Endodermal cell (in vitro differentiated cells): ENCODE results near the gene TEF. TPM values are rescaled to one million over a fixed set of nuclear protein-coding genes. Genes with fewer than 3 reads are reported as not detected.
"Not testable (repeated sequence)": the region's sequence is repeated elsewhere in the genome, so short reads cannot be mapped to it uniquely, and the experiment has no call there.

ENCODE experiments used
- DNase-seq: peaks from one replicate; pipeline ENCODE4 v3.0.0-alpha.2; 2017
- H3K27ac ChIP-seq: 2 replicates; pipeline ENCODE4 v1.5.1; 2013; ENCODE audit warnings: mild to moderate bottlenecking, low read depth, low read length, moderate library complexity
- H3K27me3 ChIP-seq: 2 replicates; pipeline ENCODE4 v1.6.1; 2013; ENCODE audit warnings: mild to moderate bottlenecking, low read length, moderate library complexity; ENCODE audit not compliant: insufficient read depth, control insufficient read depth, poor library complexity, severe bottlenecking
- H3K36me3 ChIP-seq: 2 replicates; pipeline ENCODE4 v1.7.0; 2013; ENCODE audit warnings: mild to moderate bottlenecking, low read length, moderate library complexity; ENCODE audit not compliant: control insufficient read depth, insufficient read depth
- H3K4me1 ChIP-seq: one replicate; pipeline ENCODE4 v1.7.0; 2013; ENCODE audit warnings: low read length; ENCODE audit not compliant: control insufficient read depth, insufficient read depth
- H3K4me3 ChIP-seq: 2 replicates; pipeline ENCODE4 v1.5.1; 2013; ENCODE audit warnings: mild to moderate bottlenecking, low read length, moderate library complexity
- H3K9ac ChIP-seq: 2 replicates; pipeline ENCODE4 v1.6.1; 2013; ENCODE audit warnings: mild to moderate bottlenecking, low read length, moderate library complexity; ENCODE audit not compliant: poor library complexity, severe bottlenecking; ENCODE audit errors: extremely low read depth
- H3K9me3 ChIP-seq: 2 replicates; pipeline ENCODE4 v1.6.1; 2013; ENCODE audit warnings: mild to moderate bottlenecking, low read length, moderate library complexity; ENCODE audit not compliant: control insufficient read depth
- H3K27ac Mint-ChIP-seq: 2 replicates; pipeline ENCODE4 v1.8.0; 2020; ENCODE audit warnings: mixed read lengths
- H3K27me3 Mint-ChIP-seq: 2 replicates; pipeline ENCODE4 v1.8.0; 2021; ENCODE audit warnings: mild to moderate bottlenecking, mixed read lengths; ENCODE audit not compliant: insufficient read depth
- H3K36me3 Mint-ChIP-seq: 2 replicates; pipeline ENCODE4 v1.8.0; 2020; ENCODE audit warnings: low read depth, mixed read lengths
- H3K4me1 Mint-ChIP-seq: 2 replicates; pipeline ENCODE4 v1.8.0; 2020; ENCODE audit warnings: mixed read lengths
- H3K4me3 Mint-ChIP-seq: 2 replicates; pipeline ENCODE4 v1.8.0; 2020; ENCODE audit warnings: mild to moderate bottlenecking, moderate library complexity, mixed read lengths
- H3K9me3 Mint-ChIP-seq: 2 replicates; pipeline ENCODE4 v1.8.0; 2020; ENCODE audit warnings: mild to moderate bottlenecking, mixed read lengths
- CTCF ChIP-seq: fragments of 200-600 bp; sonication (generic); conservative IDR thresholded peaks from 2 replicates; pipeline ENCODE4 v1.5.0; 2021; ENCODE audit warnings: antibody characterized with exemption, mild to moderate bottlenecking
- WGBS, 2 experiments: methylation state at CpG; one replicate each; pipeline versions ENCODE4 v1.1.5 to v1.1.7; 2013; ENCODE audit warnings: missing lambda C conversion rate in 2 of 2, mixed read lengths in 1 of 2; ENCODE audit not compliant: insufficient coverage in 1 of 2, insufficient read length in 1 of 2; 5-methylcytosine and 5-hydroxymethylcytosine counted together
- total RNA-seq, 2 donors: library from RNA; stranded (reverse); fragmentation: NEBNext Ultra II Directional in 1 of 2; extraction: Animal tissue kit (Norgen Biotek cat#: 25700) in 1 of 2; gene quantifications; 2 replicates in 1 of 2; 3 replicates in 1 of 2; pipeline ENCODE4 v1.2.1, GENCODE V29; 2021

Gene TEF
- total RNA-seq, 2 donors from 2014 or later, result 4.7 to 7.9 TPM

GRCh38 chr22:41397143-41397811 is 15.5 kb downstream of the TEF start:
- Histone ChIP-seq H3K27ac (no peak overlapping the region), H3K4me1 (no peaks in the 10 kb centered on the region), H3K36me3 (no peaks in the 10 kb centered on the region), H3K27me3 (no peaks in the 10 kb centered on the region), H3K9me3 (no peaks in the 10 kb centered on the region), H3K4me3 (no peak overlapping the region), H3K9ac (no peak overlapping the region)
- Mint-ChIP-seq H3K36me3 (peaks cover 8% of the 10 kb centered on the region), H3K27me3 (no peaks in the 10 kb centered on the region), H3K27ac (no peak overlapping the region), H3K4me3 (no peak overlapping the region), H3K9me3 (no peaks in the 10 kb centered on the region), H3K4me1 (peaks cover 1% of the 10 kb centered on the region)
- DNase-seq, result no peak
- no peak for TF ChIP-seq CTCF
- 93 to 98% methylated on average over 11 to 19 of the region's 19 CpGs for WGBS, 2 experiments

- no peak for DNase-seq
- Histone ChIP-seq H3K9ac (no peak overlapping the region), H3K27me3 (no peaks in the 10 kb centered on the region), H3K4me1 (no peaks in the 10 kb centered on the region), H3K36me3 (no peaks in the 10 kb centered on the region), H3K4me3 (no peak overlapping the region), H3K9me3 (no peaks in the 10 kb centered on the region), H3K27ac (no peak overlapping the region)
- H3K27ac Mint-ChIP-seq, result no peak overlapping the region
- H3K36me3 Mint-ChIP-seq, result peaks cover 8% of the 10 kb centered on the region
- no peaks in the 10 kb centered on the region for H3K9me3 Mint-ChIP-seq
- TF ChIP-seq CTCF, result no peak
- H3K27me3 Mint-ChIP-seq, result no peaks in the 10 kb centered on the region
- no peak overlapping the region for H3K4me3 Mint-ChIP-seq
- WGBS, 2 experiments, result 80 to 87% methylated on average over 1 to 7 of the region's 8 CpGs
- peaks cover 3% of the 10 kb centered on the region for H3K4me1 Mint-ChIP-seq
Measured at GRCh38 chr22:41398921-41399320, 17.2 kb downstream of the TEF start.

- no peak overlapping the region for H3K4me3 ChIP-seq
- TF ChIP-seq CTCF, result no peak
- no peaks in the 10 kb centered on the region for H3K27me3 ChIP-seq
- no peak overlapping the region for H3K4me3 Mint-ChIP-seq
- no peak overlapping the region for H3K27ac ChIP-seq
- no peaks in the 10 kb centered on the region for H3K9me3 ChIP-seq
- no peak for DNase-seq
- H3K36me3 ChIP-seq, result no peaks in the 10 kb centered on the region
- peaks cover 3% of the 10 kb centered on the region for H3K4me1 Mint-ChIP-seq
- H3K4me1 ChIP-seq, result no peaks in the 10 kb centered on the region
- H3K27me3 Mint-ChIP-seq, result no peaks in the 10 kb centered on the region
- no peak overlapping the region for H3K27ac Mint-ChIP-seq
- H3K36me3 Mint-ChIP-seq, result no peaks in the 10 kb centered on the region
- no peak overlapping the region for H3K9ac ChIP-seq
- WGBS, 2 experiments, result 83 to 89% methylated on average over 11 to 16 of the region's 16 CpGs
- no peaks in the 10 kb centered on the region for H3K9me3 Mint-ChIP-seq
Measured at GRCh38 chr22:41401781-41402648, 20.3 kb downstream of the TEF start.

- H3K4me1 ChIP-seq, H3K9ac ChIP-seq, DNase-seq, H3K27me3 ChIP-seq, H3K36me3 Mint-ChIP-seq, H3K9me3 ChIP-seq, H3K4me3 ChIP-seq, H3K4me3 Mint-ChIP-seq, H3K27ac ChIP-seq, H3K9me3 Mint-ChIP-seq, H3K27me3 Mint-ChIP-seq, H3K4me1 Mint-ChIP-seq, H3K36me3 ChIP-seq, H3K27ac Mint-ChIP-seq: not testable (repeated sequence)
- 88 to 90% methylated on average over 14 of the region's 14 CpGs for WGBS, 2 experiments
Measured at GRCh38 chr22:41402851-41403250, 21.1 kb downstream of the TEF start.
